ENCODE measurements around the gene ENOPH1. TPM values are rescaled to one million over a fixed set of nuclear protein-coding genes. Genes with fewer than 3 reads are reported as not detected.
A peak's percentile ranks its signal among the peaks of the same experiment; 100 is the strongest.

The ENOPH1 gene
- total and polyA plus RNA-seq, 2 of the 13 experiments (the other 11 are each of a cell fraction or from before 2014, with no cell fraction given), result 15.5 to 64.3 TPM

DNA sequence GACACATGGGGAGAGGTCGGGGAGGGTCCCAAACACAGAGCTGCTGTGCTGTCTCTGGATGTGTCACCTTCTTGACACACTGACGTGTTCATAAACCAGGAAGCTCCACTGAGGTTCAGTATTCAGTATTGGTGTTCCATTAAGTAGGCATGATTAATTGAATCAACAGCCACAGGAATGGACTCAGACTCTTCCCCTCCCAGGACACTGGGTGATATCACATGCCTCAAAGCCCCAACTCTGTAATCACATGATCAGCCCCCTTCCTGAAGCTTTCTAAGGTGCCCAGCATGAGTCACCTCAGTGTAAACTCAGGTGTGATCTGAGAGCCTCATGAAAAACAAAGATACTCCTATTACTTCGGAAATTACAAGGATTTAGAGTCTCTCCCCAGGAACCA is 35.5 kb upstream of the ENOPH1 start (continued):
- TF ChIP-seq, protein P1, sequence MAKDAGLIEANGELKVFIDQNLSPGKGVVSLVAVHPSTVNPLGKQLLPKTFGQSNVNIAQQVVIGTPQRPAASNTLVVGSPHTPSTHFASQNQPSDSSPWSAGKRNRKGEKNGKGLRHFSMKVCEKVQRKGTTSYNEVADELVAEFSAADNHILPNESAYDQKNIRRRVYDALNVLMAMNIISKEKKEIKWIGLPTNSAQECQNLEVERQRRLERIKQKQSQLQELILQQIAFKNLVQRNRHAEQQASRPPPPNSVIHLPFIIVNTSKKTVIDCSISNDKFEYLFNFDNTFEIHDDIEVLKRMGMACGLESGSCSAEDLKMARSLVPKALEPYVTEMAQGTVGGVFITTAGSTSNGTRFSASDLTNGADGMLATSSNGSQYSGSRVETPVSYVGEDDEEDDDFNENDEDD (CRISPR knock-in tag; IDR thresholded peaks at IDR 0.05; ENCODE audit: borderline replicate concordance), result no peak
- TF ChIP-seq ETV5 (CRISPR knock-in tag; IDR thresholded peaks at IDR 0.05; ENCODE audit: borderline replicate concordance) (peak; percentile 30; the same call in 1 of the 2 replicates), KMT2B (CRISPR knock-in tag; IDR thresholded peaks at IDR 0.05) (no peak), MZF1 (CRISPR knock-in tag; IDR thresholded peaks at IDR 0.05; ENCODE audit: borderline replicate concordance) (no peak), ZMYM4 (CRISPR knock-in tag; IDR thresholded peaks at IDR 0.05) (no peak), ZNF546 (CRISPR knock-in tag; conservative IDR thresholded peaks at IDR 0.05) (no peak), RAD51 (IDR thresholded peaks at IDR 0.05; ENCODE audit: borderline replicate concordance) (peak; percentile 44; the same call in 1 of the 2 replicates), EP300 (IDR thresholded peaks at IDR 0.05; ENCODE audit: low read depth in 2 of 2, low read length in 2 of 2) (peak in 1 of 2 experiments; percentile 29; a peak in 1 of 4 replicates), EP300 (CRISPR knock-in tag; IDR thresholded peaks at IDR 0.05; ENCODE audit: borderline replicate concordance) (no peak), TCF7 (IDR thresholded peaks at IDR 0.05; ENCODE audit: low read depth) (0 out of 2 replicates have a peak, but pooled peaks have one; percentile 9), FOSL2 (CRISPR knock-in tag; IDR thresholded peaks at IDR 0.05) (peak; percentile 87), MATR3 (CRISPR knock-in tag; IDR thresholded peaks at IDR 0.05) (no peak), SAFB2 (CRISPR knock-in tag; IDR thresholded peaks at IDR 0.05; ENCODE audit: borderline replicate concordance, low read depth) (no peak), ZNF780A (CRISPR knock-in tag; IDR thresholded peaks at IDR 0.05) (no peak), SMARCC2 (IDR thresholded peaks at IDR 0.05) (no peak), SMC3 (IDR thresholded peaks at IDR 0.05; ENCODE audit: low read length) (no peak), RBM22 (optimal IDR thresholded peaks at IDR 0.05; ENCODE audit: low read length) (no peak)
- TF ChIP-seq, protein P2, sequence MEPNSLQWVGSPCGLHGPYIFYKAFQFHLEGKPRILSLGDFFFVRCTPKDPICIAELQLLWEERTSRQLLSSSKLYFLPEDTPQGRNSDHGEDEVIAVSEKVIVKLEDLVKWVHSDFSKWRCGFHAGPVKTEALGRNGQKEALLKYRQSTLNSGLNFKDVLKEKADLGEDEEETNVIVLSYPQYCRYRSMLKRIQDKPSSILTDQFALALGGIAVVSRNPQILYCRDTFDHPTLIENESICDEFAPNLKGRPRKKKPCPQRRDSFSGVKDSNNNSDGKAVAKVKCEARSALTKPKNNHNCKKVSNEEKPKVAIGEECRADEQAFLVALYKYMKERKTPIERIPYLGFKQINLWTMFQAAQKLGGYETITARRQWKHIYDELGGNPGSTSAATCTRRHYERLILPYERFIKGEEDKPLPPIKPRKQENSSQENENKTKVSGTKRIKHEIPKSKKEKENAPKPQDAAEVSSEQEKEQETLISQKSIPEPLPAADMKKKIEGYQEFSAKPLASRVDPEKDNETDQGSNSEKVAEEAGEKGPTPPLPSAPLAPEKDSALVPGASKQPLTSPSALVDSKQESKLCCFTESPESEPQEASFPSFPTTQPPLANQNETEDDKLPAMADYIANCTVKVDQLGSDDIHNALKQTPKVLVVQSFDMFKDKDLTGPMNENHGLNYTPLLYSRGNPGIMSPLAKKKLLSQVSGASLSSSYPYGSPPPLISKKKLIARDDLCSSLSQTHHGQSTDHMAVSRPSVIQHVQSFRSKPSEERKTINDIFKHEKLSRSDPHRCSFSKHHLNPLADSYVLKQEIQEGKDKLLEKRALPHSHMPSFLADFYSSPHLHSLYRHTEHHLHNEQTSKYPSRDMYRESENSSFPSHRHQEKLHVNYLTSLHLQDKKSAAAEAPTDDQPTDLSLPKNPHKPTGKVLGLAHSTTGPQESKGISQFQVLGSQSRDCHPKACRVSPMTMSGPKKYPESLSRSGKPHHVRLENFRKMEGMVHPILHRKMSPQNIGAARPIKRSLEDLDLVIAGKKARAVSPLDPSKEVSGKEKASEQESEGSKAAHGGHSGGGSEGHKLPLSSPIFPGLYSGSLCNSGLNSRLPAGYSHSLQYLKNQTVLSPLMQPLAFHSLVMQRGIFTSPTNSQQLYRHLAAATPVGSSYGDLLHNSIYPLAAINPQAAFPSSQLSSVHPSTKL (CRISPR knock-in tag; IDR thresholded peaks at IDR 0.05), result peak; percentile 27; the same call in 1 of the 2 replicates
- TF ChIP-seq, protein P3, sequence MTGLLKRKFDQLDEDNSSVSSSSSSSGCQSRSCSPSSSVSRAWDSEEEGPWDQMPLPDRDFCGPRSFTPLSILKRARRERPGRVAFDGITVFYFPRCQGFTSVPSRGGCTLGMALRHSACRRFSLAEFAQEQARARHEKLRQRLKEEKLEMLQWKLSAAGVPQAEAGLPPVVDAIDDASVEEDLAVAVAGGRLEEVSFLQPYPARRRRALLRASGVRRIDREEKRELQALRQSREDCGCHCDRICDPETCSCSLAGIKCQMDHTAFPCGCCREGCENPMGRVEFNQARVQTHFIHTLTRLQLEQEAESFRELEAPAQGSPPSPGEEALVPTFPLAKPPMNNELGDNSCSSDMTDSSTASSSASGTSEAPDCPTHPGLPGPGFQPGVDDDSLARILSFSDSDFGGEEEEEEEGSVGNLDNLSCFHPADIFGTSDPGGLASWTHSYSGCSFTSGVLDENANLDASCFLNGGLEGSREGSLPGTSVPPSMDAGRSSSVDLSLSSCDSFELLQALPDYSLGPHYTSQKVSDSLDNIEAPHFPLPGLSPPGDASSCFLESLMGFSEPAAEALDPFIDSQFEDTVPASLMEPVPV (CRISPR knock-in tag; IDR thresholded peaks at IDR 0.05), result no peak
- TF ChIP-seq, protein P4, sequence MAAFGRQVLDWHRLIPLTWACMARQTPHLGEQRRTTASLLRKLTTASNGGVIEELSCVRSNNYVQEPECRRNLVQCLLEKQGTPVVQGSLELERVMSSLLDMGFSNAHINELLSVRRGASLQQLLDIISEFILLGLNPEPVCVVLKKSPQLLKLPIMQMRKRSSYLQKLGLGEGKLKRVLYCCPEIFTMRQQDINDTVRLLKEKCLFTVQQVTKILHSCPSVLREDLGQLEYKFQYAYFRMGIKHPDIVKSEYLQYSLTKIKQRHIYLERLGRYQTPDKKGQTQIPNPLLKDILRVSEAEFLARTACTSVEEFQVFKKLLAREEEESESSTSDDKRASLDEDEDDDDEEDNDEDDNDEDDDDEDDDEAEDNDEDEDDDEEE (CRISPR knock-in tag; IDR thresholded peaks at IDR 0.05), result no peak
- TF ChIP-seq, protein P5, sequence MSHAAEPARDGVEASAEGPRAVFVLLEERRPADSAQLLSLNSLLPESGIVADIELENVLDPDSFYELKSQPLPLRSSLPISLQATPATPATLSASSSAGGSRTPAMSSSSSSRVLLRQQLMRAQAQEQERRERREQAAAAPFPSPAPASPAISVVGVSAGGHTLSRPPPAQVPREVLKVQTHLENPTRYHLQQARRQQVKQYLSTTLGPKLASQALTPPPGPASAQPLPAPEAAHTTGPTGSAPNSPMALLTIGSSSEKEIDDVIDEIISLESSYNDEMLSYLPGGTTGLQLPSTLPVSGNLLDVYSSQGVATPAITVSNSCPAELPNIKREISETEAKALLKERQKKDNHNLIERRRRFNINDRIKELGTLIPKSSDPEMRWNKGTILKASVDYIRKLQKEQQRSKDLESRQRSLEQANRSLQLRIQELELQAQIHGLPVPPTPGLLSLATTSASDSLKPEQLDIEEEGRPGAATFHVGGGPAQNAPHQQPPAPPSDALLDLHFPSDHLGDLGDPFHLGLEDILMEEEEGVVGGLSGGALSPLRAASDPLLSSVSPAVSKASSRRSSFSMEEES (CRISPR knock-in tag; IDR thresholded peaks at IDR 0.05), result peak; percentile 75
